Keratinocyte (primary cell): ENCODE measurements around the gene HDGFL3. TPM values are rescaled to one million over a fixed set of nuclear protein-coding genes. Genes with fewer than 3 reads are reported as not detected.

ENCODE experiments used
- DNase-seq: peaks from one replicate; pipeline ENCODE4 v3.0.0-alpha.2; 2011; ENCODE audit warnings: low read depth, missing footprints, low spot score
- FAIRE-seq: peaks from 2 replicates; lab custom pipeline; 2011; peaks lifted over from hg19 to GRCh38; lab: Jason Lieb, UNC
- H2AFZ ChIP-seq: 2 replicates; pipeline ENCODE4 v1.6.0; 2012; ENCODE audit warnings: low read length, control low read depth, inconsistent platforms; ENCODE audit not compliant: control insufficient read depth
- H3K27ac ChIP-seq: 2 replicates; pipeline ENCODE4 v1.5.1; 2011; ENCODE audit warnings: low read length; ENCODE audit not compliant: control insufficient read depth, insufficient read depth
- H3K27me3 ChIP-seq: 3 replicates; pipeline ENCODE4 v1.6.0; 2011; ENCODE audit warnings: low read length; ENCODE audit not compliant: control insufficient read depth, insufficient read depth; ENCODE audit errors: extremely low read depth
- H3K36me3 ChIP-seq, 2 experiments: 2 replicates in 1 of 2; 3 replicates in 1 of 2; pipeline ENCODE4 v1.5.1; 2011; ENCODE audit warnings: low read length in 2 of 2, mild to moderate bottlenecking in 1 of 2; ENCODE audit not compliant: control insufficient read depth in 2 of 2, insufficient read depth in 2 of 2; ENCODE audit errors: extremely low read depth in 1 of 2
- H3K4me1 ChIP-seq: 3 replicates; pipeline ENCODE4 v1.5.1; 2011; ENCODE audit warnings: low read length; ENCODE audit not compliant: control insufficient read depth, insufficient read depth; ENCODE audit errors: extremely low read depth
- H3K4me2 ChIP-seq: 3 replicates; pipeline ENCODE4 v1.6.0; 2011; ENCODE audit warnings: low read depth, low read length; ENCODE audit not compliant: control insufficient read depth, insufficient read depth; ENCODE audit errors: extremely low read depth
- H3K4me3 ChIP-seq, 3 experiments: fragments of 200-600 bp in 1 of 3; sonication (generic) in 1 of 3; 2 replicates in 2 of 3; 3 replicates in 1 of 3; pipeline ENCODE4 v1.5.1; 2011 to 2016; ENCODE audit warnings: low read length in 3 of 3, mild to moderate bottlenecking in 3 of 3, control low read depth in 2 of 3, inconsistent platforms in 1 of 3, low read depth in 1 of 3, mixed read lengths in 1 of 3, mixed run types in 1 of 3, moderate library complexity in 1 of 3; ENCODE audit not compliant: control insufficient read depth in 2 of 3, insufficient read depth in 2 of 3; ENCODE audit errors: extremely low read depth in 1 of 3
- H3K79me2 ChIP-seq: 2 replicates; pipeline ENCODE4 v1.6.0; 2012; ENCODE audit warnings: low read length; ENCODE audit not compliant: control insufficient read depth, insufficient read depth
- H3K9ac ChIP-seq: 3 replicates; pipeline ENCODE4 v1.6.0; 2011; ENCODE audit warnings: low read length; ENCODE audit not compliant: control insufficient read depth, insufficient read depth; ENCODE audit errors: extremely low read depth
- H3K9me1 ChIP-seq: 3 replicates; pipeline ENCODE4 v1.6.0; 2011; ENCODE audit warnings: low read length; ENCODE audit not compliant: control insufficient read depth, insufficient read depth; ENCODE audit errors: extremely low read depth
- H3K9me3 ChIP-seq: 2 replicates; pipeline ENCODE4 v1.5.1; 2012; ENCODE audit warnings: low read depth, low read length; ENCODE audit not compliant: control insufficient read depth
- H4K20me1 ChIP-seq: 3 replicates; pipeline ENCODE4 v1.6.0; 2011; ENCODE audit warnings: low read length; ENCODE audit not compliant: control insufficient read depth, insufficient read depth; ENCODE audit errors: extremely low read depth
- EZH2 ChIP-seq: IDR thresholded peaks from one replicate; pipeline ENCODE4 v1.6.1; 2012; ENCODE audit warnings: inconsistent platforms, mild to moderate bottlenecking, low read length, moderate library complexity
- dilution Hi-C: fragments of 300-500 bp; cut with MboI; formaldehyde crosslinking; loops from one replicate; pipeline ENCODE4 v1.7.0; 2020; ENCODE audit warnings: low sequenced_read_pairs; ENCODE audit not compliant: extremely low pct_ligation_motif_present
- polyA plus RNA-seq, 5 experiments: library from polyadenylated mRNA; depleted of rRNA in 3 of 5; stranded (reverse) in 3 of 5; stranded (forward) in 1 of 5; unstranded in 1 of 5; fragments of >200 nt; gene quantifications; 1 replicate in 1 of 5; 2 replicates in 3 of 5; 3 replicates in 1 of 5; pipeline versions ENCODE4 v1.2.1 to v1.2.3, GENCODE V29; 2011 to 2012; ENCODE audit warnings: missing spikeins in 2 of 5, low read depth in 1 of 5, low replicate concordance in 1 of 5
- TF ChIP-seq, protein P1 (sequence below), 3 experiments: IDR thresholded peaks in 1 of 3; conservative IDR thresholded peaks in 1 of 3; optimal IDR thresholded peaks in 1 of 3; 2 replicates in 2 of 3; 3 replicates in 1 of 3; pipeline versions ENCODE3 to v1.5.1; 2011; ENCODE audit warnings: low read length in 3 of 3, mild to moderate bottlenecking in 3 of 3, moderate library complexity in 2 of 3, control low read depth in 1 of 3, inconsistent platforms in 1 of 3; ENCODE audit not compliant: insufficient read depth in 2 of 3; ENCODE audit errors: extremely low read depth in 1 of 3

Gene HDGFL3
- polyA plus RNA-seq, 1 donor (not counting 4 experiments of a cell fraction or from before 2014, with no cell fraction given) = 35.1 TPM

DNA sequence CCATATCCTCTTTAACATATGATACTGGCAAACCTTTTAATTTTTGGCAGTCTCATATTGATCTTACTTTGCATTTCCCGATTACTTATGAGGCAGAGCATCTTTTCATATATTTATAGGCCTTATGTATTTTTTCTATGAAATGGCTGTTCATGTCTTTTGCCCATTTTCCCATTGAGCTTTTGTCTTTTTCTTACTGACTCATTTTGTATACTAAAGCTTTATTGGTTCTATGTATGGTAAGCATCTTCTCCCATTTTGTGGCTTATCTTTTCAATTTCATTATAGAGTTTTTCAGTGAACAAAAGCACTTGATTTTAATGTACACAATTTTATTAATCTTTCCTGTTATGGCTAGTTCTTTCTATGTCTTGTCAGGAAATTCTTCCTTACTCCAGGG is 17.2 kb downstream of the HDGFL3 start:
- no peak for DNase-seq
- Histone ChIP-seq H2AFZ (no peak overlapping the region), H3K27ac (no peak overlapping the region), H3K36me3 (no peaks in the 10 kb centered on the region), H3K4me2 (no peak overlapping the region), H3K27me3 (no peaks in the 10 kb centered on the region), H3K4me3 (no peak overlapping the region), H3K4me1 (peaks cover 31% of the 10 kb centered on the region), H3K9me3 (no peaks in the 10 kb centered on the region), H3K9me1 (no peaks in the 10 kb centered on the region), H3K9ac (no peak overlapping the region), H4K20me1 (no peaks in the 10 kb centered on the region), H3K79me2 (peaks cover 46% of the 10 kb centered on the region)
- no peak for FAIRE-seq
- TF ChIP-seq, protein P1, sequence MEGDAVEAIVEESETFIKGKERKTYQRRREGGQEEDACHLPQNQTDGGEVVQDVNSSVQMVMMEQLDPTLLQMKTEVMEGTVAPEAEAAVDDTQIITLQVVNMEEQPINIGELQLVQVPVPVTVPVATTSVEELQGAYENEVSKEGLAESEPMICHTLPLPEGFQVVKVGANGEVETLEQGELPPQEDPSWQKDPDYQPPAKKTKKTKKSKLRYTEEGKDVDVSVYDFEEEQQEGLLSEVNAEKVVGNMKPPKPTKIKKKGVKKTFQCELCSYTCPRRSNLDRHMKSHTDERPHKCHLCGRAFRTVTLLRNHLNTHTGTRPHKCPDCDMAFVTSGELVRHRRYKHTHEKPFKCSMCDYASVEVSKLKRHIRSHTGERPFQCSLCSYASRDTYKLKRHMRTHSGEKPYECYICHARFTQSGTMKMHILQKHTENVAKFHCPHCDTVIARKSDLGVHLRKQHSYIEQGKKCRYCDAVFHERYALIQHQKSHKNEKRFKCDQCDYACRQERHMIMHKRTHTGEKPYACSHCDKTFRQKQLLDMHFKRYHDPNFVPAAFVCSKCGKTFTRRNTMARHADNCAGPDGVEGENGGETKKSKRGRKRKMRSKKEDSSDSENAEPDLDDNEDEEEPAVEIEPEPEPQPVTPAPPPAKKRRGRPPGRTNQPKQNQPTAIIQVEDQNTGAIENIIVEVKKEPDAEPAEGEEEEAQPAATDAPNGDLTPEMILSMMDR (optimal IDR thresholded peaks at IDR 0.05 in 1 of 3, IDR thresholded peaks at IDR 0.05 in 1 of 3, conservative IDR thresholded peaks at IDR 0.05 in 1 of 3; ENCODE audit: extremely low read depth in 1 of 3, insufficient read depth in 2 of 3, low read length in 3 of 3) = no peak
- dilution Hi-C loops = no loop called here

DNA sequence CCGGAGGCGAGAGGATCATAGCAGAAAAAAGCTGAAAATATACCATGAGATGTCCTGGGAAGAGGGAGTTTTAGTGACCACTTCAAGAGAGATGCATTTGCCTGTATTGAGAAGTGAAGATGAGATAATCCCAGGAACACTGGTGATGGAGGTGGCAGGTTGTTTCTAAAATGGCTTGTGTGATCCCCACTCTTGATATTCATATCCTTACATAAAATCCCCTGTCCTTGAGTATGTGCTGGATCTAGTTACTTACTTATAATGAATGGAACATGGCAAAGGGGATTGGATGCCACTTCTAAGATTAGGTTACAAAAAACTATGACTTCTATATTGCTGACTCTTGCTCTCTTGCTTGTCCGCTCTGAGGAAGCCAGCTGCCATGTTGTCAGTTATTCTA is 22.1 kb downstream of the HDGFL3 start:
- Histone ChIP-seq H2AFZ (no peak overlapping the region), H3K9ac (no peak overlapping the region), H3K79me2 (peaks cover 20% of the 10 kb centered on the region), H3K36me3 (no peaks in the 10 kb centered on the region), H4K20me1 (no peaks in the 10 kb centered on the region), H3K4me2 (no peak overlapping the region), H3K9me1 (no peaks in the 10 kb centered on the region), H3K9me3 (no peaks in the 10 kb centered on the region), H3K27me3 (no peaks in the 10 kb centered on the region), H3K4me3 (no peak overlapping the region), H3K27ac (no peak overlapping the region), H3K4me1 (no peaks in the 10 kb centered on the region)
- TF ChIP-seq, protein P1 (optimal IDR thresholded peaks at IDR 0.05 in 1 of 3, IDR thresholded peaks at IDR 0.05 in 1 of 3, conservative IDR thresholded peaks at IDR 0.05 in 1 of 3; ENCODE audit: extremely low read depth in 1 of 3, insufficient read depth in 2 of 3, low read length in 3 of 3) = no peak
- TF ChIP-seq EZH2 = no peak
- dilution Hi-C loops = no loop called here
- FAIRE-seq (no peak), DNase-seq (no peak)
